Astrocyte (in vitro differentiated cells and primary cell): ENCODE measurements around the gene SNTB2. TPM values are rescaled to one million over a fixed set of nuclear protein-coding genes. Genes with fewer than 3 reads are reported as not detected.

Source experiments
- DNase-seq: peaks from one replicate; pipeline ENCODE4 v3.0.0-alpha.2; 2010; ENCODE audit warnings: low read depth
- FAIRE-seq: peaks from 2 replicates; lab custom pipeline; 2011; peaks lifted over from hg19 to GRCh38; lab: Jason Lieb, UNC
- H2AFZ ChIP-seq: 2 replicates; pipeline ENCODE4 v1.6.0; 2012; ENCODE audit warnings: low read depth, low read length, inconsistent platforms
- H3K27ac ChIP-seq: 2 replicates; pipeline ENCODE4 v1.5.1; 2011; ENCODE audit warnings: low read depth, low read length, inconsistent platforms
- H3K27me3 ChIP-seq: 2 replicates; pipeline ENCODE4 v1.6.0; 2011; ENCODE audit warnings: low read length, inconsistent platforms; ENCODE audit not compliant: insufficient read depth
- H3K36me3 ChIP-seq: 2 replicates; pipeline ENCODE4 v1.5.1; 2011; ENCODE audit warnings: low read length, inconsistent platforms; ENCODE audit not compliant: insufficient read depth
- H3K4me1 ChIP-seq: 2 replicates; pipeline ENCODE4 v1.5.1; 2011; ENCODE audit warnings: low read length, inconsistent platforms; ENCODE audit not compliant: insufficient read depth
- H3K4me2 ChIP-seq: 2 replicates; pipeline ENCODE4 v1.6.0; 2012; ENCODE audit warnings: low read length, inconsistent platforms
- H3K4me3 ChIP-seq: 2 replicates; pipeline ENCODE4 v1.5.1; 2011; ENCODE audit warnings: low read depth, mild to moderate bottlenecking, low read length, inconsistent platforms; ENCODE audit not compliant: insufficient read depth
- H3K79me2 ChIP-seq: 2 replicates; pipeline ENCODE4 v1.6.0; 2012; ENCODE audit warnings: mild to moderate bottlenecking, low read length, inconsistent platforms; ENCODE audit not compliant: insufficient read depth
- H3K9ac ChIP-seq: 2 replicates; pipeline ENCODE4 v1.6.0; 2012; ENCODE audit warnings: mild to moderate bottlenecking, low read length, inconsistent platforms
- H3K9me3 ChIP-seq: 2 replicates; pipeline ENCODE4 v1.5.1; 2012; ENCODE audit warnings: low read depth, mild to moderate bottlenecking, low read length, inconsistent platforms; ENCODE audit not compliant: insufficient read depth
- H4K20me1 ChIP-seq: 2 replicates; pipeline ENCODE4 v1.6.0; 2012; ENCODE audit warnings: low read length, inconsistent platforms; ENCODE audit not compliant: insufficient read depth
- H3K27ac Mint-ChIP-seq: one replicate; pipeline ENCODE4 v1.8.0; 2021; ENCODE audit warnings: mild to moderate bottlenecking, mixed read lengths; ENCODE audit not compliant: unreplicated experiment
- H3K27me3 Mint-ChIP-seq: one replicate; pipeline ENCODE4 v1.8.0; 2021; ENCODE audit warnings: low read depth, mixed read lengths; ENCODE audit not compliant: unreplicated experiment
- H3K36me3 Mint-ChIP-seq: one replicate; pipeline ENCODE4 v1.8.0; 2021; ENCODE audit warnings: low read depth, mixed read lengths; ENCODE audit not compliant: unreplicated experiment
- H3K4me1 Mint-ChIP-seq: one replicate; pipeline ENCODE4 v1.8.0; 2021; ENCODE audit warnings: low read depth, mixed read lengths; ENCODE audit not compliant: unreplicated experiment
- H3K4me3 Mint-ChIP-seq: one replicate; pipeline ENCODE4 v1.8.0; 2021; ENCODE audit warnings: mild to moderate bottlenecking, moderate library complexity, mixed read lengths; ENCODE audit not compliant: unreplicated experiment
- H3K9me3 Mint-ChIP-seq: one replicate; pipeline ENCODE4 v1.8.0; 2021; ENCODE audit warnings: mild to moderate bottlenecking, mixed read lengths; ENCODE audit not compliant: unreplicated experiment
- EZH2 ChIP-seq: IDR thresholded peaks from 2 replicates; pipeline ENCODE4 v1.6.1; 2012; ENCODE audit warnings: mild to moderate bottlenecking, low read length, inconsistent platforms; ENCODE audit not compliant: insufficient read depth
- total RNA-seq: library from RNA; stranded (reverse); gene quantifications from 2 replicates; pipeline ENCODE4 v1.2.1, GENCODE V29; 2021
- TF ChIP-seq, protein P1 (sequence below): IDR thresholded peaks from 2 replicates; pipeline ENCODE4 v1.5.1; 2011; ENCODE audit warnings: low read depth, mild to moderate bottlenecking, inconsistent platforms, low read length, moderate library complexity; ENCODE audit not compliant: insufficient read depth

SNTB2 gene
- total RNA-seq, 1 donor from 2014 or later: 30.4 TPM

DNA sequence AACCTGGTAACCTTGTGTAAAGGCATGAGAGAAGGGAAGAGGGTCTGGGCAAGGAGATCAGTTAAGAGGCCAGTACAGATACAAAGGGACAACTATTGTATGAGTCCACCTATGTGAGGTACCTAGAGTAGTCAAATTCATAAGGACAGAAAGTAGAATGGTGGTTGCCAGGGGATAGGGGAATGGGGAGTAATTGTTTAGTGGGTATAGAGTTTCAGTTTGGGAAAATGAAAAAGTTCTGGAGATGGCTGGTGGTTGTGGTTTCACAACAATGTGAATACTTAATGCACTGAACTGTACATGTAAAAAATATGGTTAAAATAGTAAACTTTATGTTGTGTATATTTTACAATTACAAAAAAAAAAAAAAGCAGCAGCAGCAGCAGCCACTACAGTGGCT is 49.4 kb downstream of the SNTB2 start:
- Mint-ChIP-seq H3K27ac (no peak overlapping the region), H3K27me3 (no peaks in the 10 kb centered on the region), H3K4me3 (no peak overlapping the region), H3K36me3 (no peaks in the 10 kb centered on the region), H3K4me1 (peaks cover 7% of the 10 kb centered on the region), H3K9me3 (no peaks in the 10 kb centered on the region)
- H3K36me3 ChIP-seq: no peaks in the 10 kb centered on the region
- H3K9me3 ChIP-seq: no peaks in the 10 kb centered on the region
- H3K4me1 ChIP-seq: peaks cover 5% of the 10 kb centered on the region
- no peak for FAIRE-seq
- H3K9ac ChIP-seq: no peak overlapping the region
- H3K4me3 ChIP-seq: no peak overlapping the region
- no peak for DNase-seq
- H2AFZ ChIP-seq: no peak overlapping the region
- peaks cover 68% of the 10 kb centered on the region for H3K79me2 ChIP-seq
- no peak overlapping the region for H3K4me2 ChIP-seq
- H3K27me3 ChIP-seq: no peaks in the 10 kb centered on the region
- TF ChIP-seq, protein P1, sequence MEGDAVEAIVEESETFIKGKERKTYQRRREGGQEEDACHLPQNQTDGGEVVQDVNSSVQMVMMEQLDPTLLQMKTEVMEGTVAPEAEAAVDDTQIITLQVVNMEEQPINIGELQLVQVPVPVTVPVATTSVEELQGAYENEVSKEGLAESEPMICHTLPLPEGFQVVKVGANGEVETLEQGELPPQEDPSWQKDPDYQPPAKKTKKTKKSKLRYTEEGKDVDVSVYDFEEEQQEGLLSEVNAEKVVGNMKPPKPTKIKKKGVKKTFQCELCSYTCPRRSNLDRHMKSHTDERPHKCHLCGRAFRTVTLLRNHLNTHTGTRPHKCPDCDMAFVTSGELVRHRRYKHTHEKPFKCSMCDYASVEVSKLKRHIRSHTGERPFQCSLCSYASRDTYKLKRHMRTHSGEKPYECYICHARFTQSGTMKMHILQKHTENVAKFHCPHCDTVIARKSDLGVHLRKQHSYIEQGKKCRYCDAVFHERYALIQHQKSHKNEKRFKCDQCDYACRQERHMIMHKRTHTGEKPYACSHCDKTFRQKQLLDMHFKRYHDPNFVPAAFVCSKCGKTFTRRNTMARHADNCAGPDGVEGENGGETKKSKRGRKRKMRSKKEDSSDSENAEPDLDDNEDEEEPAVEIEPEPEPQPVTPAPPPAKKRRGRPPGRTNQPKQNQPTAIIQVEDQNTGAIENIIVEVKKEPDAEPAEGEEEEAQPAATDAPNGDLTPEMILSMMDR: no peak
- no peak for TF ChIP-seq EZH2
- H4K20me1 ChIP-seq: peaks cover 63% of the 10 kb centered on the region
- no peak overlapping the region for H3K27ac ChIP-seq

DNA sequence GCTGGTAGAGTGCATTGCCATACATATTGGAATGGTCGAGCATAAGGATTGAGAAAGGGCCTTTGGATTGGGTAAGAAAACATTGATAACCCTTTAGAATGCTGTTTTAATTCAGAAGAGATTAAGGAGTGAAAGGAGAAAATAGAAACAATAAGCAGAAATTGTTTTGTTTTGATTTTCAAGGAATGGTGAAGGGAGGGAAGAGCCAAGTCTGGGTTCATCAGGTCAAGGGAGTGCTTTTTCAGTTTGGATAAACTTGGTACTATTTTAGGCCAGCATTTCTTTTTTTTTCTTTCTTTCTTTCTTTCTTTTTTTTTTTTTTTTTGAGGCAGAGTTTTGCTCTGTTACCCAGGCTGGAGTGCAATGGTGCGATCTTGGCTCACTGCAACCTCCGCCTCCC is 50.3 kb downstream of the SNTB2 start:
- H3K4me3 Mint-ChIP-seq: no peak overlapping the region
- Histone ChIP-seq H3K4me2 (no peak overlapping the region), H3K79me2 (peaks cover 76% of the 10 kb centered on the region), H3K4me3 (no peak overlapping the region), H3K27me3 (no peaks in the 10 kb centered on the region), H3K9ac (no peak overlapping the region), H2AFZ (no peak overlapping the region), H3K4me1 (peaks cover 5% of the 10 kb centered on the region), H3K36me3 (no peaks in the 10 kb centered on the region), H4K20me1 (peaks cover 72% of the 10 kb centered on the region), H3K27ac (no peak overlapping the region), H3K9me3 (no peaks in the 10 kb centered on the region)
- H3K27ac Mint-ChIP-seq: no peak overlapping the region
- no peak for TF ChIP-seq EZH2
- TF ChIP-seq, protein P1: no peak
- H3K27me3 Mint-ChIP-seq: no peaks in the 10 kb centered on the region
- no peaks in the 10 kb centered on the region for H3K36me3 Mint-ChIP-seq
- FAIRE-seq: no peak
- DNase-seq: no peak
- H3K9me3 Mint-ChIP-seq: no peaks in the 10 kb centered on the region
- H3K4me1 Mint-ChIP-seq: peaks cover 7% of the 10 kb centered on the region

DNA sequence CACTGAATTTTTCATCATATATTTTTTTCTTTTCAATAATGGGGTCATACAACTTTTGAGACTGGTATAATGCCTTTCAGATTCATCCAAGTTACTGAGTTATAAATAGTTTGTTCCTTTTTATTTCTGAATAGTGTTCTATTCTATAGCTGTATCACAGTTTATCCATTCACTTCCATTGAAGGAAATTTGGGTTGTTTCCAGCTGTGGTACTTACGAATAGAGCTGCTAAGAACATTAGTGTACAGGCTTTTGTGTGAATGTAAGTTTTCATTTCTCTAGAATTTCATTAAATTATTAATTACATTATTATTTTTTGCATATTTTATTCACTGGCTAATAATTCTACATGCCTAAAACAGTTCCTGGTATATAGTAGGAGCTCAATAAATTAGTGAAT is 52.9 kb downstream of the SNTB2 start:
- H3K4me1 Mint-ChIP-seq: peaks cover 22% of the 10 kb centered on the region
- TF ChIP-seq EZH2: no peak
- TF ChIP-seq, protein P1: no peak
- H3K4me3 Mint-ChIP-seq: no peak overlapping the region
- FAIRE-seq (no peak), DNase-seq (no peak)
- Histone ChIP-seq H3K9me3 (no peaks in the 10 kb centered on the region), H3K4me2 (no peak overlapping the region), H3K79me2 (peaks cover 73% of the 10 kb centered on the region), H3K36me3 (no peaks in the 10 kb centered on the region), H3K27me3 (no peaks in the 10 kb centered on the region), H4K20me1 (peaks cover 70% of the 10 kb centered on the region), H2AFZ (no peak overlapping the region), H3K27ac (no peak overlapping the region), H3K9ac (no peak overlapping the region), H3K4me3 (no peak overlapping the region), H3K4me1 (peaks cover 7% of the 10 kb centered on the region)
- peaks cover 4% of the 10 kb centered on the region for H3K36me3 Mint-ChIP-seq
- no peaks in the 10 kb centered on the region for H3K27me3 Mint-ChIP-seq
- H3K9me3 Mint-ChIP-seq: no peaks in the 10 kb centered on the region
- no peak overlapping the region for H3K27ac Mint-ChIP-seq
